ENCODE measurements around the gene FAM228A.
"Not testable (repeated sequence)": the region's sequence is repeated elsewhere in the genome, so short reads cannot be mapped to it uniquely, and the experiment has no call there.

FAM228A gene

DNA sequence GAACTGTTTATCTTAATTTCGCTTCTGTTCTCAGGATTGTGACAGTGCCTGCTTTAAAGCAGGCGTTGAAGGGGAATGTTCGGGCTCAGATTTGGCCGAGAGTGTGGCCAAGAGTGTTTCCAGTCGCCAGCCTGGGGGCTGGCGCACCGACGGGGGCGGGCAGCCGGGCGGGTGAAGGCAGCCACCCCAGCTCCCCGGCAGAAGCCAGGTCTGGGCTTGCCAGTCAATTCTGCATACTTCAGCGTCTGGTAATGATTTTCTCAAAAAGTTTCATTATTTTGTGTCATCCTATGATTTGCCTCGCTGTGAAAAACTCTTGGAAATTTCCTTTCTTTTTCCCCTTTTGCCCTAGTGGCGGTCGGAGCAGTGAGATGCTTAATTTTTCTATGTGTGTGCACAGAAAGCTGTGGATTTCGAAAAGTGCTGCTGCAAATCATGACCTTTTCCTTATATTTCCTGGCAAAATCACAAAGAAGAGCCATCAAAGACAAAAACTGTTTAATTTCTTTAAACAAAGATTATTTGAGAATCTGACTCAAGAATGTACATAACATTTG is 856 bp downstream of the FAM228A start:
- no peak for TF ChIP-seq ZNF274 (IDR thresholded peaks at IDR 0.05; ENCODE audit: low read depth, low read length)
- H3K4me3 ChIP-seq (ENCODE audit: low read length): no peak overlapping the region

DNA sequence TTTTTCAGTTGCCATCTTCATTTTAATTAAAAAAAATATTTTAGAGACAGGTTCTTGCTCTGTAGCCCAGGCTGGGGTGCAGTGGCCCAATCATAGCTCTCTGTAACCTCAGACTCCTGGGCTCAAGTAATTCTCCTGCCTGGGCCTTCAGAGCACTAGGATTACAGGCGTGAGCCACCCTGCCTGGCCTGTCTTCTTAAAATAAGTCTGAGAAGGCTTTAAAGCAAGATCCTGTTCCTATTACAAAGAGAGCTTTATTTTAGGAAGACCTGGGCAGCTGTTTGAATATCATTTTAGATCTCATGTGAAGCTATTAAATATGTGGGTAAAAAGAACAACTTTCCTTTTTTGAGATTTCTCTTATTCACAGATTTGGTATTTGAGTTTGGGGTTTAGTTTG is 1.5 kb downstream of the FAM228A start:
- no peak for TF ChIP-seq ZNF274 (IDR thresholded peaks at IDR 0.05; ENCODE audit: low read depth, low read length)
- no peak overlapping the region for H3K4me3 ChIP-seq (ENCODE audit: low read length)

DNA sequence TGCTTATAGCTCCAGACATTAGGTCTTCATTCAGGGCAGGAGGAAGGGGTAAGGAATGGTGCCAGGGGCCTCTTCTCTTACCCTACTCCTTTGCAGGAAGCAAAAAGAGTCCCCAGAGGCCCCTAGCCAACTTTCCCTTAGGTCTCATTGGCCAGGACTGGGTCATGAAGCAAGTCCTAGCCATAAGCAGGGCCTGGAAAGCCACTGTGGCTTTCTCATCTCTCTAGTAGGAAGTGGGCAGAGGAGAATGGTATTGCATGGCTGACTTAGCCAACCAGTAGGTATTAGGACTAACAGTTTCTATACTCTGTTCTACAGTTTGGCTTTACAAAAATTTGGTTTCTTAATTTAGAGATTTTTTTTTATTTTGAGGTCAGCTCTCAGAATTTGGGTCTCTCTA is 4.8 kb downstream of the FAM228A start:
- no peak for TF ChIP-seq ZNF274 (IDR thresholded peaks at IDR 0.05; ENCODE audit: low read depth, low read length)
- no peak overlapping the region for H3K4me3 ChIP-seq (ENCODE audit: low read length)

DNA sequence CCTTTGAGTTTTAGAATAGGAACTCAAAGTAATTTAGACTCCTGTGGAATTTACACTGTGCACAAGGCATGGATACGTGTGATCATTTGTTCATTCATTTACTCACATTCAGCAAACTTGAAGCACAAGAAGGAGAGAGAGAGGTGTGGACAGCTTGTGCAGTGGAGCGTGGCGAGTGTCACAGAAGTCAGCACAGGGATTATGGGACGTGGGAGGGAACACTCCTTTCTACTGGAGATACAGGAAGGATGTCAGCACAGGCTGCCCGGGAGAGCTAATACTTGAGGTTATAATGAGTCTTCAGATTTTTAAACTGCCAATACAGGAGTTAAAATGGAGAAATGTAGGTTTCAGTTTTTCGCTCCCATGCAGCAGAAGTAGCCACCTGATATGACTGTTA is 7.0 kb downstream of the FAM228A start:
- no peak overlapping the region for H3K4me3 ChIP-seq (ENCODE audit: low read length)
- no peak for TF ChIP-seq ZNF274 (IDR thresholded peaks at IDR 0.05; ENCODE audit: low read depth, low read length)

DNA sequence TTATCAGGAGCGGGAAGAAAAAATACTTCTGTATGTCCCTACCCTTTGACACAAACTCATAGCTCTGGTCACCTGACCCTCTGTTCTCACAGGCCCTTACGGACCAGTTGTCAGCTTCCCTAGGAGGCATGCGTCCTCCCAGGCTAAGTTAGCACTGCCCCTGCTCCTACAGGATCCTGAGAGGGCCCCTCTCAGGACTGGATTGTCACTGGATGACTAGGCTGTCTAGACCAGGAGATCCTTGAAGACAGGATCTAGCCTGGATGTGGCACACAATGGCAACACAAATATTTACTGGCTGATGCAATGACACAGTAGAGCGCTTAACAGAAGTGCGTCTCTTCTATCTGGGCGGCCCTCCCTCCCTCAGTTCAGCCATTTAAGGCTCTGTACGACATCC is 7.7 kb downstream of the FAM228A start:
- no peak for TF ChIP-seq ZNF274 (IDR thresholded peaks at IDR 0.05; ENCODE audit: low read depth, low read length)
- no peak overlapping the region for H3K4me3 ChIP-seq (ENCODE audit: low read length)

DNA sequence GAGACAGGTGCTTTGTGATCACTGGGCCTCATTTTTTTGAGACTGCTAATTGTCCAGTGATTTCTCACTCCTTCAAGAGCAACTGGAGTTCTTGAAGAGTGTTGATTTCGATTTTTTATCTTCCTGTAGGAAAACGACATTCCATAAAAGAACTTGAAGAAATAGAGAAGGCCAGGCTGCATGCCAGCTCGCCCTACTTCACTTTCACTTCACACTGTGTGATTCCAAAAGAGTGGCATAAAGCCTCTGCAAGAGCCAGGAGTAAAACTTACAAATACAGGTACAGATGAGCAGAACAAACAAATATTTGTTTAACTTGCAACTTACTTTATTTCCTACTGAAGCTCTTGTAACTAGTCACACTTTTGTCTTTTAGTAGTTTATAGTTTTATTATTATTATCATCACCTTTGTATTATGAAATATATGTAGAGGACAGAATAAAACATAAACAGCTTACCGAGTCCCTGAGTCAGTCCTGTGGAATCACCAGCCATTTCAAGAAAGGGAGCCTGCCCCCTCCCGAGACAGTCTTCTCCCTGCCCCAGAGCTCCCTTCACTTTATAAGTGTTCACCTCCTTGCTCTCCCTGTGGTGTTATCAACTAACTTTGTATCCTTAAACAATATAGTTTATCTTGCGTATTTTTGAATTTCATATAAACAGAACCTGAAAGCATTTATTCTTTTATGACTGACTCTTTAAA is 8.7 kb downstream of the FAM228A start:
- no peak for TF ChIP-seq ZNF274 (IDR thresholded peaks at IDR 0.05; ENCODE audit: low read depth, low read length)
- no peak overlapping the region for H3K4me3 ChIP-seq (ENCODE audit: low read length)

DNA sequence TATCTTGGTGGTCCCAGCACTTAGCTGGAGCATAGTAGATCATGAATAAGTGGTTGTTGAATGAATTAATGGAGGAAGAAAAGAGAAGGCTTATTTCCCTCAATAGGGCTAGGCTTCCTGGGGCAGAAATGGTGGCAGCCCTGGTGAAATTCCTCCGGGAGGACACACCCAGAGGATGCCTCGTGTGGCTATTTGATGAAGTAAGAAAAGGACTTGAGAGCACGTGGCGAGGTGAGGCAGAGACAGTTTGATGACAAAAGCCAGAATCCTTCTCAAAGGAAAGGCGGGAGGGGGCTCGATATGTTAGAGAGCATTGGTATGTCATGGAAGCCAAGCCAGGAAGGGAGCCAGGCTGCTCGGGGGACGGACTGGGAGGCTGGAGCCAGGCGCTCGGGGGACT is 14.7 kb downstream of the FAM228A start:
- H3K4me3 ChIP-seq (ENCODE audit: low read length): no peak overlapping the region
- TF ChIP-seq ZNF274 (IDR thresholded peaks at IDR 0.05; ENCODE audit: low read depth, low read length): no peak

DNA sequence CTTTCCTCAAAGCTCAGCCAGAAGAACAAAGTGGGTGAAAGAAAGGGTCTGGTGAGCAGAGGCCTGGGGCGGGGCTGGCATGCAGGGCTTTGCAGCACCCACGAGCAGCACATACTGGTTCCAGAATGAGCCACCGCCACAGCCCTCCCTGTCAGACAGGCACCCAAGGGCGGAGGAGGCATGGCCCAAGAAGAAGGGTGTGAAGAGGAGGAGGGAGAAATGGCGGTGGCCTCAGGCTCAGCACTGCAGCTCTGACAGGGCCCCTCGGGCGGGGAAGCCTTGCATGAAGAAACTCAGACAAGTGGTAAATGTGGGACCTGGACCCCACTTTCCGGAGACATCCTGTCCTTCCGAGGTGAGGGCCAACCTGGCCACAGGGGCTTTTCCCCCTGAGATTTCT is 15.7 kb downstream of the FAM228A start:
- no peak overlapping the region for H3K4me3 ChIP-seq (ENCODE audit: low read length)
- no peak for TF ChIP-seq ZNF274 (IDR thresholded peaks at IDR 0.05; ENCODE audit: low read depth, low read length)

DNA sequence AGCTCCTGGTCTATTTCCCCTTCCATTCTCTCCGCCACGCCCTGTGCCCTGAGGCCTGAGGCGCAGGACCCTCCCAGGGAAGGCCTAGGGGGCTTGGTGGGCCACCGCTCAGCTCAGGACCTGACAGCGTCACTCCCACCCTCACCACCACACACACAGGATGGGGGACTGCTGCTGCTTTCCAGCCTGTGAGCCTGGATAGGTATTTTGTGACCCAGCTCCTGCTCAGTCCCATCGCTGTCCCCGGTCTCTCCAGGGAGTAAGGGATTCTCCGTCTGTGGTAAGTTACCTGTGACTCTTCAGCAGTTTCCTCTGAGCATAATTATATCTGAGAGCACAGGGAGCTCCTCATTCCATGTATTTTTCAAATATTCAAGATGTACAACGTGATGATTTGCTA is 16.3 kb downstream of the FAM228A start:
- TF ChIP-seq ZNF274 (IDR thresholded peaks at IDR 0.05; ENCODE audit: low read depth, low read length): no peak

DNA sequence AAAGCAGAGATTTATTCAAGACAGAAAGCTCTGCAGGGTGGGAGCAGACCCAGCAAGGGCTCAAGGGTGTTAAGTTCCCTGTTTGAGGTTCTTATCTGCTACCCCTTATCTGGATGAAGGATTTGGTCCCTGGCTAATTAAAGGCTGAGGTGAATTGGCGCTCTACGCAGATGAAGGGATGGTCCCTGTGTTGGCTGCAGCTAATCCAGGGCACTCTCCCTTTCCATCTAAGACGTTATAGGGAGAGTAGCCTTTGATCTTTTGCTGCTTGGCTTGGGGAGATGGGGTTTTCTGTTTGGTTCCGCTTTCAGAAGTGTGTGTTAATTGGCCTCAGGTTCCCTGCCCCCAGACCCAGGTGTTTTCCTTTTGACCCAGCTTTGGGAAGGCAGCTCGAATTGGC is 17.0 kb downstream of the FAM228A start:
- no peak overlapping the region for H3K4me3 ChIP-seq (ENCODE audit: low read length)
- TF ChIP-seq ZNF274 (IDR thresholded peaks at IDR 0.05; ENCODE audit: low read depth, low read length): no peak

More for the DNA sequence above, 16.3 kb downstream of the FAM228A start:
- H3K4me3 ChIP-seq (ENCODE audit: low read length): no peak overlapping the region

DNA sequence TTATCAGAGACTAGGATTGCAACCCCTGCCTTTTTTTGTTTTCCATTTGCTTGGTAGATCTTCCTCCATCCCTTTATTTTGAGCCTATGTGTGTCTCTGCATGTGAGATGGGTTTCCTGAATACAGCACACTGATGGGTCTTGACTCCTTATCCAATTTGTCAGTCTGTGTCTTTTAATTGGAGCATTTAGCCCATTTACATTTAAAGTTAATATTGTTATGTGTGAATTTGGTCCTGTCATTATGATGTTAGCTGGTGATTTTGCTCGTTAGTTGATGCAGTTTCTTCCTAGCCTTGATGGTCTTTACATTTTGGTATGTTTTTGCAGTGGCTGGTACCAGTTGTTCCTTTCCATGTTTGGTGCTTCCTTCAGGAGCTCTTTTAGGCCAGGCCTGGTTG is 22.4 kb downstream of the FAM228A start:
- H3K4me3 ChIP-seq (ENCODE audit: low read length): not testable (repeated sequence)

DNA sequence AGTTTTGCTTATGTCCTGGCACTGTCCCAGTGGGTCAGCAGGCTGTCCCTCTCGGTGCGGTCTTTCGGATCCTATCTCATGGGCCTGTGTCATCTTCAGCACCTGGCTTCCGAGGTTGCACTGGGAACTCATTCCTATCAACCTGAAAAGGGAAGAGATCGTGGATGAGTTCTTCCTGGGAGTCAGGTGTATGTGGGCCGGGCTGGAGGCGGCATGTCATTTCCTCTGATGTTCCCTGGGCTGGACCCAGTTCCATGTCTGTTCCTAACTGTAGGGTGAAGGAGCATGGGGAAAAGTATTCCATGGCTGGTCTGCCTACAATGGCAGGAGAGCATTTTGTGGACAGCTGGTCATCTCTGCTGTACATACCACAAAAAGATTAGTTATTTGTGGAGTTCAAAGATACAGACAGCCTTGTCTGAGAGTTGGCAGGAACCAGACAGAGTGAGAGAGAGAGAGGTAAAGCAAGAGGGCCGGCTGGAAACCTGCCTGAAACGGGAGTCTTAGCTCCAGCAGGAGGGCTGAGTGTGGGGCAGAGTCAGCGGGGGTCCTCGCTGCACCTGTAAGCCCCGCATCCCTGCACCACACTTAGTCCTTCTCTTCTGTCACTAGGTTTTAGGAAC is 25.2 kb downstream of the FAM228A start:
- H3K4me3 ChIP-seq (ENCODE audit: low read length): no peak overlapping the region
- no peak for TF ChIP-seq ZNF274 (IDR thresholded peaks at IDR 0.05; ENCODE audit: low read depth, low read length)

DNA sequence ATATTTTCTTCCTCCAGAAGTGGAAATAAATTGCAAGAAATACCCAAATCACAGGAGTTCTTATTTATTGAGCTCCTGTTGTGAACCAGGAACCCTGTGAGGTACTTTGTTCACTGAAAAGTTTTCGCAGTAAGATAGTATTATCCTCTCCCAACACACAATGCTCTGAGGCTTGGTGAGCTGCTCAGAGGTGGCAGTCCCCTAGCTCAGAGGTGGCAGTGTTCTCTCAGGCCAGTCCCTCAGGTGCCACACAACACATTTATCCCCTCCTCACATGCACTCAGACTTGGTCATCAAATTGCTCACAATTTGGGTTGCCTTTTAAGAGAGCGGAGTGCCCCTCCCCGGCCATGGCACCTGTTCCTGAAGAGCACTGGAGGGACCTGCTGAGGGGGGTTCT is 25.9 kb downstream of the FAM228A start:
- no peak overlapping the region for H3K4me3 ChIP-seq (ENCODE audit: low read length)
- no peak for TF ChIP-seq ZNF274 (IDR thresholded peaks at IDR 0.05; ENCODE audit: low read depth, low read length)

DNA sequence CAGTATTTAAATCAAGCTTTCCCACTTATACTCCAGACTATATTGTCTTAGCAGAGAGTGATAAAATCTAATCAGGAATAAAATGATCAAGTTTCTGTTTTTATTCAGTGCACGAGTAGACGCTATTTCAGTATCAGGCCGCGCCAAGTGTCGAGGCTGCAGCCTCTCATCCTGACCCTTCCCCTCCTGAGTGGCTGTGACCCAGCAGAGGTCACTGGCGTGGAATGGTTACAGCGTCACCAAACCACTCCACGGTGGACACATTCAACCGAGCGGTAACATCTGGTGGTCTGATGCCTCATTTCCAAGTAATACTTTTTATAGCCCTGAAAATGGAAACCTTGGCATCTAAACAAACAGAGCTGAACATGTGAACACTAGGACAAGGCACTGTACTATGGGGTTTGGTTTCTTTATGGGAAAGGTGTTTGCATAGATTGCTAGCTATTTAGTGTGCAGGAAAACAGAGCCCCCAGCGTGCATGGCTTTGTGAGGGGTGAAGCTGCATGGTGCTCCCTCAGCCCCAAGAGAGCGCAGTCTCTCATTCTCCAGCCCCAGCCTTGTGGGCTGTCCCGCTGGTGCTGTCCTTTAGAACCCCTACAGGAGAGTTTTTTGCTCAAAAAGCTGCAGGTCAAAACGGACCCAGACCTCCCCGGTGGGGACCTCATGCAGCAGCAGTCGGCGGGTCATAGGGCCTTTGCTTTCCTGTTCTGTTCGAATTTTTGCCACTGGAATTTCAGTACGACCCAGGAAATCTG is 28.4 kb downstream of the FAM228A start:
- no peak for TF ChIP-seq ZNF274 (IDR thresholded peaks at IDR 0.05; ENCODE audit: low read depth, low read length)
- H3K4me3 ChIP-seq (ENCODE audit: low read length): no peak overlapping the region

DNA sequence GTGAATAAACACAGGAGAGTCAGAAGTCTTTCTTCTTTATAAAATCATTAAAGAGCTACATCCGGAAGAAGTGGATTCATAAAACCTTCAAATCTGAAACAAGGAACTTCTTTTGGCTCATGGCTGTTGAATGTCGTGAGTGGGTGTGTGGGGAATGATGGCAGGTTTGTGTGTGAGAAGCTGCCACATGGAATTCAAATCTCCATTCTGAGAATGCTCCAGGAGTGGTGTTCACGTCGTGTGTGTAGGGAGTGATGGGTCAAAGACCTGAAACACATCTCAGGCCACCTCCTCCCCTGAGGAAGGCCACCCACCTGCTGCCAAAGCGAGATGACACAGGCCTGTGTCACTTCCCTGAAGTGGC is 28.9 kb downstream of the FAM228A start:
- H3K4me3 ChIP-seq (ENCODE audit: low read length): no peak overlapping the region
- TF ChIP-seq ZNF274 (IDR thresholded peaks at IDR 0.05; ENCODE audit: low read depth, low read length): no peak

Data from GM08714 (cell line).